ENCODE results near the gene SUSD3.

DNA sequence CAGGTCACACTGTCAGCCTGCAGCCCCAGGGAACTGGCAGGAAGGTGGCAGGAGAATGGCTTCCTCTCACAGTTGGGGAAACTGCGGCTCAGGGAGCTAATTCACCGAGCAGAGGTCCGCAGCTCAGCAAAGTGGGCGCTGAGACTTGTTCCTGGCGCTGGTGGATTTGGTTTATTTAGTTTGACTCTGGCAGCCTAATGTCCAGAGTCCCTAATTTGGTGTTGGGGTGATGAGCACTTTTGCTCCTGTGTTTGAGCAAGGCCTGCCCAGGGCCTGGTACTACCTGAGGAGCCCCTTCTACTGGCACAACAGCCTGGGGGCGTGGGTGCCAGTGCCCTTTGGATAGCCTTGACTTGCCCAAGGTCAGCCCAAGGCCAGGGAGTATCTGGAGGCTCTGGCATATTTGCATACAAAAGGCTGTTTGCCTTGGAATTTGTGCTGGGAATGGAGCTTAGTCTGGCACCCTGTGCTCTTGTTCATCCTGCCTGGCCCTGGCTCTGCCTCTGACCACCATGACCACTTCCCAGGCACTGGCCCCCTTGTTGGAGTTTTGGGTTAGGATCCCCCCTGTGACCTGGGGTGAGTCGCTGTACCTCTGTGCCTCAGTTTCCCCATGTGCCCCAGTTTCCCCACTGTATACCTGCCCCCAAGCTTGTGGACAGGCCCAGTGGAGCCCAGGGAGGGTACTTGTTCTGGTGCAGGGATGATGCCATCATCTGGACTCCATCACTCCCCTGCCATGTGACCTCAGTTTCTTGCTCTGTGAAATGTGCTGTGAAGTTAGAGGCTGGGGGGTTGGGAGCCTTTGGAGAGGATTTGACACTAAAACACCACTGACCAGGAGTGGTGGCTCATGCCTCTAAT, 1.4 kb downstream of the SUSD3 start:
- TF ChIP-seq POLR2AphosphoS5 (IDR thresholded peaks at IDR 0.05; ENCODE audit: low read depth, low read length), result no peak
- TF ChIP-seq, protein P1, sequence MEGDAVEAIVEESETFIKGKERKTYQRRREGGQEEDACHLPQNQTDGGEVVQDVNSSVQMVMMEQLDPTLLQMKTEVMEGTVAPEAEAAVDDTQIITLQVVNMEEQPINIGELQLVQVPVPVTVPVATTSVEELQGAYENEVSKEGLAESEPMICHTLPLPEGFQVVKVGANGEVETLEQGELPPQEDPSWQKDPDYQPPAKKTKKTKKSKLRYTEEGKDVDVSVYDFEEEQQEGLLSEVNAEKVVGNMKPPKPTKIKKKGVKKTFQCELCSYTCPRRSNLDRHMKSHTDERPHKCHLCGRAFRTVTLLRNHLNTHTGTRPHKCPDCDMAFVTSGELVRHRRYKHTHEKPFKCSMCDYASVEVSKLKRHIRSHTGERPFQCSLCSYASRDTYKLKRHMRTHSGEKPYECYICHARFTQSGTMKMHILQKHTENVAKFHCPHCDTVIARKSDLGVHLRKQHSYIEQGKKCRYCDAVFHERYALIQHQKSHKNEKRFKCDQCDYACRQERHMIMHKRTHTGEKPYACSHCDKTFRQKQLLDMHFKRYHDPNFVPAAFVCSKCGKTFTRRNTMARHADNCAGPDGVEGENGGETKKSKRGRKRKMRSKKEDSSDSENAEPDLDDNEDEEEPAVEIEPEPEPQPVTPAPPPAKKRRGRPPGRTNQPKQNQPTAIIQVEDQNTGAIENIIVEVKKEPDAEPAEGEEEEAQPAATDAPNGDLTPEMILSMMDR (IDR thresholded peaks at IDR 0.05), result no peak
- TF ChIP-seq, protein P2, sequence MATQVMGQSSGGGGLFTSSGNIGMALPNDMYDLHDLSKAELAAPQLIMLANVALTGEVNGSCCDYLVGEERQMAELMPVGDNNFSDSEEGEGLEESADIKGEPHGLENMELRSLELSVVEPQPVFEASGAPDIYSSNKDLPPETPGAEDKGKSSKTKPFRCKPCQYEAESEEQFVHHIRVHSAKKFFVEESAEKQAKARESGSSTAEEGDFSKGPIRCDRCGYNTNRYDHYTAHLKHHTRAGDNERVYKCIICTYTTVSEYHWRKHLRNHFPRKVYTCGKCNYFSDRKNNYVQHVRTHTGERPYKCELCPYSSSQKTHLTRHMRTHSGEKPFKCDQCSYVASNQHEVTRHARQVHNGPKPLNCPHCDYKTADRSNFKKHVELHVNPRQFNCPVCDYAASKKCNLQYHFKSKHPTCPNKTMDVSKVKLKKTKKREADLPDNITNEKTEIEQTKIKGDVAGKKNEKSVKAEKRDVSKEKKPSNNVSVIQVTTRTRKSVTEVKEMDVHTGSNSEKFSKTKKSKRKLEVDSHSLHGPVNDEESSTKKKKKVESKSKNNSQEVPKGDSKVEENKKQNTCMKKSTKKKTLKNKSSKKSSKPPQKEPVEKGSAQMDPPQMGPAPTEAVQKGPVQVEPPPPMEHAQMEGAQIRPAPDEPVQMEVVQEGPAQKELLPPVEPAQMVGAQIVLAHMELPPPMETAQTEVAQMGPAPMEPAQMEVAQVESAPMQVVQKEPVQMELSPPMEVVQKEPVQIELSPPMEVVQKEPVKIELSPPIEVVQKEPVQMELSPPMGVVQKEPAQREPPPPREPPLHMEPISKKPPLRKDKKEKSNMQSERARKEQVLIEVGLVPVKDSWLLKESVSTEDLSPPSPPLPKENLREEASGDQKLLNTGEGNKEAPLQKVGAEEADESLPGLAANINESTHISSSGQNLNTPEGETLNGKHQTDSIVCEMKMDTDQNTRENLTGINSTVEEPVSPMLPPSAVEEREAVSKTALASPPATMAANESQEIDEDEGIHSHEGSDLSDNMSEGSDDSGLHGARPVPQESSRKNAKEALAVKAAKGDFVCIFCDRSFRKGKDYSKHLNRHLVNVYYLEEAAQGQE (IDR thresholded peaks at IDR 0.05; ENCODE audit: insufficient read depth in 1 of 2, low read depth in 2 of 2, low read length in 1 of 2), result no peak
- no peak for TF ChIP-seq TCF7L2 (IDR thresholded peaks at IDR 0.05; ENCODE audit: low read depth, low read length)
